Peyer's patch (tissue), 4 donors: ENCODE measurements around the gene TMEM31. TPM values are rescaled to one million over a fixed set of nuclear protein-coding genes. Genes with fewer than 3 reads are reported as not detected.
"Not testable (repeated sequence)": the region's sequence is repeated elsewhere in the genome, so short reads cannot be mapped to it uniquely, and the experiment has no call there.

ENCODE experiments used
- DNase-seq, 3 donors: peaks; one replicate each; pipeline ENCODE4 v3.0.0-alpha.2; 2017 to 2019
- H3K27ac ChIP-seq, 4 donors: fragments of 200-600 bp; sonication (generic); one replicate each; pipeline ENCODE4 v1.5.1; 2016 to 2019
- H3K27me3 ChIP-seq, 2 donors: fragments of 200-600 bp; sonication (generic); one replicate each; pipeline ENCODE4 v1.5.1; 2019
- H3K36me3 ChIP-seq, 3 donors: fragments of 200-600 bp; sonication (generic); one replicate each; pipeline ENCODE4 v1.5.1; 2016 to 2019
- H3K4me1 ChIP-seq, 4 donors: fragments of 200-600 bp; sonication (generic); one replicate each; pipeline ENCODE4 v1.5.1; 2016 to 2019
- H3K4me3 ChIP-seq, 4 donors: fragments of 200-600 bp; sonication (generic); 1 replicate in 3 of 4; 2 replicates in 1 of 4; pipeline ENCODE4 v1.5.1; 2016 to 2019; ENCODE audit warnings: mild to moderate bottlenecking in 1 of 4
- H3K9me3 ChIP-seq, 4 donors: fragments of 200-600 bp; sonication (generic); one replicate each; pipeline ENCODE4 v1.5.1; 2016 to 2019; ENCODE audit warnings: mild to moderate bottlenecking in 1 of 4
- CTCF ChIP-seq, 6 experiments: fragments of 450-650 bp in 4 of 6; fragments of 200-600 bp in 2 of 6; sonication (generic) in 1 of 6; IDR thresholded peaks; one replicate each; pipeline ENCODE4 v1.5.1; 2017 to 2019; ENCODE audit warnings: antibody characterized with exemption in 6 of 6, mild to moderate bottlenecking in 3 of 6, moderate library complexity in 1 of 6
- POLR2A ChIP-seq, 2 donors: fragments of 450-650 bp; IDR thresholded peaks; one replicate each; pipeline ENCODE4 v1.5.1; 2017; ENCODE audit warnings: antibody characterized with exemption in 2 of 2, mild to moderate bottlenecking in 2 of 2, moderate library complexity in 2 of 2
- total RNA-seq, 4 donors: library from RNA; depleted of rRNA; stranded (reverse); fragments of >200 nt; gene quantifications; one replicate each; pipeline ENCODE4 v1.1.0, GENCODE V29; 2016

Gene TMEM31
- total RNA-seq, 4 donors from 2014 or later = not detected

GRCh38 chrX:103739421-103739820 lies 28.7 kb downstream of the TMEM31 start:
- no peaks in the 10 kb centered on the region for H3K4me1 ChIP-seq
- no peak for DNase-seq
- no peaks in the 10 kb centered on the region for H3K9me3 ChIP-seq
- H3K36me3 ChIP-seq = no peaks in the 10 kb centered on the region
- no peak overlapping the region for H3K27ac ChIP-seq
- no peak overlapping the region for H3K4me3 ChIP-seq
- no peaks in the 10 kb centered on the region for H3K27me3 ChIP-seq
- no peak for TF ChIP-seq POLR2A (IDR thresholded peaks at IDR 0.05)

GRCh38 chrX:103741879-103742278 lies 31.2 kb downstream of the TMEM31 start:
- Histone ChIP-seq H3K36me3 (no peaks in the 10 kb centered on the region), H3K4me1 (no peaks in the 10 kb centered on the region), H3K4me3 (no peak overlapping the region), H3K27ac (no peak overlapping the region), H3K27me3 (no peaks in the 10 kb centered on the region), H3K9me3 (no peaks in the 10 kb centered on the region)
- TF ChIP-seq POLR2A (IDR thresholded peaks at IDR 0.05) = no peak
- no peak for TF ChIP-seq CTCF (IDR thresholded peaks at IDR 0.05)
- DNase-seq = no peak

GRCh38 chrX:103742339-103742738 lies 31.6 kb downstream of the TMEM31 start:
- Histone ChIP-seq H3K9me3 (no peaks in the 10 kb centered on the region), H3K4me1 (no peaks in the 10 kb centered on the region), H3K27me3 (no peaks in the 10 kb centered on the region), H3K4me3 (no peak overlapping the region), H3K27ac (no peak overlapping the region), H3K36me3 (no peaks in the 10 kb centered on the region)
- no peak for TF ChIP-seq CTCF (IDR thresholded peaks at IDR 0.05)
- TF ChIP-seq POLR2A (IDR thresholded peaks at IDR 0.05) = no peak
- no peak for DNase-seq

GRCh38 chrX:103747163-103747562 lies 36.5 kb downstream of the TMEM31 start:
- Histone ChIP-seq H3K36me3 (no peaks in the 10 kb centered on the region), H3K9me3 (no peaks in the 10 kb centered on the region), H3K27me3 (no peaks in the 10 kb centered on the region), H3K4me1 (no peaks in the 10 kb centered on the region), H3K27ac (no peak overlapping the region), H3K4me3 (no peak overlapping the region)
- TF ChIP-seq CTCF (IDR thresholded peaks at IDR 0.05) (no peak), POLR2A (IDR thresholded peaks at IDR 0.05) (no peak)
- no peak for DNase-seq

GRCh38 chrX:103754401-103754800 lies 43.7 kb downstream of the TMEM31 start:
- TF ChIP-seq CTCF (IDR thresholded peaks at IDR 0.05) (no peak), POLR2A (IDR thresholded peaks at IDR 0.05) (no peak)
- no peaks in the 10 kb centered on the region for H3K4me1 ChIP-seq
- H3K27ac ChIP-seq = no peak overlapping the region
- H3K4me3 ChIP-seq = no peak overlapping the region
- no peak for DNase-seq
- H3K9me3 ChIP-seq = no peaks in the 10 kb centered on the region
- H3K36me3 ChIP-seq = no peaks in the 10 kb centered on the region
- H3K27me3 ChIP-seq = no peaks in the 10 kb centered on the region

- Histone ChIP-seq H3K4me1 (no peaks in the 10 kb centered on the region), H3K27me3 (no peaks in the 10 kb centered on the region), H3K4me3 (no peak overlapping the region), H3K27ac (no peak overlapping the region), H3K9me3 (no peaks in the 10 kb centered on the region), H3K36me3 (no peaks in the 10 kb centered on the region)
- no peak for TF ChIP-seq POLR2A (IDR thresholded peaks at IDR 0.05)
- DNase-seq = no peak
Measured at GRCh38 chrX:103756736-103757135, 46.0 kb downstream of the TMEM31 start.

- no peaks in the 10 kb centered on the region for H3K27me3 ChIP-seq
- no peak for TF ChIP-seq CTCF (IDR thresholded peaks at IDR 0.05)
- TF ChIP-seq POLR2A (IDR thresholded peaks at IDR 0.05) = no peak
- H3K4me1 ChIP-seq = no peaks in the 10 kb centered on the region
- no peak overlapping the region for H3K27ac ChIP-seq
- no peak overlapping the region for H3K4me3 ChIP-seq
- DNase-seq = no peak
- no peaks in the 10 kb centered on the region for H3K36me3 ChIP-seq
- H3K9me3 ChIP-seq = no peaks in the 10 kb centered on the region
Measured at GRCh38 chrX:103758555-103758954, 47.8 kb downstream of the TMEM31 start.

- not testable (repeated sequence) for H3K9me3 ChIP-seq, H3K4me1 ChIP-seq, H3K36me3 ChIP-seq, H3K27me3 ChIP-seq, H3K4me3 ChIP-seq, H3K27ac ChIP-seq, DNase-seq
Measured at GRCh38 chrX:103763541-103763940, 52.8 kb downstream of the TMEM31 start.
